Measurements from ENCODE around the gene DMAC2. TPM values are rescaled to one million over a fixed set of nuclear protein-coding genes. Genes with fewer than 3 reads are reported as not detected.

Gene DMAC2
- total and polyA plus RNA-seq, 2 of the 13 experiments (the other 11 are each of a cell fraction or from before 2014, with no cell fraction given), result 39.0 to 66.0 TPM

GRCh38 chr19:41439441-41440222, at the start of gene DMAC2 (continued):
- TF ChIP-seq ZHX1 (CRISPR knock-in tag; IDR thresholded peaks at IDR 0.05; ENCODE audit: low read depth) (peak; percentile 78; the same call in 1 of the 2 replicates), CERS6 (CRISPR knock-in tag; IDR thresholded peaks at IDR 0.05) (no peak), ZNF510 (CRISPR knock-in tag; IDR thresholded peaks at IDR 0.05; ENCODE audit: low read depth) (0 out of 2 replicates have a peak, but pooled peaks have one; percentile 46), ZNF883 (CRISPR knock-in tag; IDR thresholded peaks at IDR 0.05; ENCODE audit: not compliant biosample characterization) (peak; percentile 86), POLR2A (IDR thresholded peaks at IDR 0.05; ENCODE audit: insufficient read depth in 1 of 2, low read depth in 2 of 2, low read length in 2 of 2) (peak; percentile 84 to 91), TARDBP (CRISPR knock-in tag; IDR thresholded peaks at IDR 0.05) (peak; percentile 62; the same call in 1 of the 2 replicates), ZSCAN12 (CRISPR knock-in tag; IDR thresholded peaks at IDR 0.05) (no peak), RFXAP (CRISPR knock-in tag; IDR thresholded peaks at IDR 0.05; ENCODE audit: borderline replicate concordance) (peak; percentile 30; the same call in 1 of the 2 replicates), IRF2 (CRISPR knock-in tag; IDR thresholded peaks at IDR 0.05) (0 out of 2 replicates have a peak, but pooled peaks have one; percentile 43), ARNTL (CRISPR knock-in tag; IDR thresholded peaks at IDR 0.05) (peak; percentile 69), TFDP2 (CRISPR knock-in tag; IDR thresholded peaks at IDR 0.05) (peak; percentile 63), HES4 (CRISPR knock-in tag; IDR thresholded peaks at IDR 0.05; ENCODE audit: borderline replicate concordance) (no peak), SNRNP70 (IDR thresholded peaks at IDR 0.05; ENCODE audit: low read depth, low read length) (no peak)

Measured in HepG2 (cell line).